HG02571 (cell line): ENCODE data around the gene HIPK2.
A peak's percentile ranks its signal among the peaks of the same experiment; 100 is the strongest.

Source experiments
- ATAC-seq: cut with Tn5 transposase; IDR thresholded peaks from one replicate; pipeline ENCODE4 v1.9.1; 2021; ENCODE audit warnings: mild to moderate bottlenecking, moderate library complexity; ENCODE audit not compliant: unreplicated experiment

Gene HIPK2

GRCh38 chr7:139783647-139784385 is 6.0 kb upstream of the HIPK2 start:
- no peak for ATAC-seq

GRCh38 chr7:139782932-139783331 is 5.1 kb upstream of the HIPK2 start:
- no peak for ATAC-seq

- ATAC-seq = peak; percentile 5
Measured at GRCh38 chr7:139777133-139777891, 486 bp downstream of the HIPK2 start.

- ATAC-seq = no peak
Measured at GRCh38 chr7:139776486-139777132, 1.2 kb downstream of the HIPK2 start.

GRCh38 chr7:139775829-139776266 is 1.9 kb downstream of the HIPK2 start:
- no peak for ATAC-seq

- no peak for ATAC-seq
Measured at GRCh38 chr7:139774376-139774775, 3.4 kb downstream of the HIPK2 start.

- no peak for ATAC-seq
Measured at GRCh38 chr7:139773371-139773770, 4.4 kb downstream of the HIPK2 start.

GRCh38 chr7:139772873-139773272 is 4.9 kb downstream of the HIPK2 start:
- no peak for ATAC-seq

GRCh38 chr7:139772115-139772514 is 5.7 kb downstream of the HIPK2 start:
- no peak for ATAC-seq

- no peak for ATAC-seq
Measured at GRCh38 chr7:139771001-139771956, 6.5 kb downstream of the HIPK2 start.

GRCh38 chr7:139769761-139770160 is 8.0 kb downstream of the HIPK2 start:
- no peak for ATAC-seq

- no peak for ATAC-seq
Measured at GRCh38 chr7:139769066-139769465, 8.7 kb downstream of the HIPK2 start.

GRCh38 chr7:139768249-139768824 is 9.5 kb downstream of the HIPK2 start:
- no peak for ATAC-seq

GRCh38 chr7:139767561-139767982 is 10.2 kb downstream of the HIPK2 start:
- ATAC-seq = peak; percentile 62

- no peak for ATAC-seq
Measured at GRCh38 chr7:139765143-139765542, 12.7 kb downstream of the HIPK2 start.

GRCh38 chr7:139763330-139763729 is 14.5 kb downstream of the HIPK2 start:
- ATAC-seq = no peak

- ATAC-seq = no peak
Measured at GRCh38 chr7:139762886-139763285, 14.9 kb downstream of the HIPK2 start.

- ATAC-seq = no peak
Measured at GRCh38 chr7:139758388-139758787, 19.4 kb downstream of the HIPK2 start.

GRCh38 chr7:139757968-139758367 is 19.8 kb downstream of the HIPK2 start:
- ATAC-seq = no peak

GRCh38 chr7:139753693-139754111 is 24.1 kb downstream of the HIPK2 start:
- ATAC-seq = no peak
